HG03521 (cell line): ENCODE measurements around the gene TAPT1.

Experiments used
- ATAC-seq: cut with Tn5 transposase; IDR thresholded peaks from one replicate; pipeline ENCODE4 v1.9.1; 2021; ENCODE audit warnings: mild to moderate bottlenecking, moderate library complexity; ENCODE audit not compliant: unreplicated experiment

The TAPT1 gene

DNA sequence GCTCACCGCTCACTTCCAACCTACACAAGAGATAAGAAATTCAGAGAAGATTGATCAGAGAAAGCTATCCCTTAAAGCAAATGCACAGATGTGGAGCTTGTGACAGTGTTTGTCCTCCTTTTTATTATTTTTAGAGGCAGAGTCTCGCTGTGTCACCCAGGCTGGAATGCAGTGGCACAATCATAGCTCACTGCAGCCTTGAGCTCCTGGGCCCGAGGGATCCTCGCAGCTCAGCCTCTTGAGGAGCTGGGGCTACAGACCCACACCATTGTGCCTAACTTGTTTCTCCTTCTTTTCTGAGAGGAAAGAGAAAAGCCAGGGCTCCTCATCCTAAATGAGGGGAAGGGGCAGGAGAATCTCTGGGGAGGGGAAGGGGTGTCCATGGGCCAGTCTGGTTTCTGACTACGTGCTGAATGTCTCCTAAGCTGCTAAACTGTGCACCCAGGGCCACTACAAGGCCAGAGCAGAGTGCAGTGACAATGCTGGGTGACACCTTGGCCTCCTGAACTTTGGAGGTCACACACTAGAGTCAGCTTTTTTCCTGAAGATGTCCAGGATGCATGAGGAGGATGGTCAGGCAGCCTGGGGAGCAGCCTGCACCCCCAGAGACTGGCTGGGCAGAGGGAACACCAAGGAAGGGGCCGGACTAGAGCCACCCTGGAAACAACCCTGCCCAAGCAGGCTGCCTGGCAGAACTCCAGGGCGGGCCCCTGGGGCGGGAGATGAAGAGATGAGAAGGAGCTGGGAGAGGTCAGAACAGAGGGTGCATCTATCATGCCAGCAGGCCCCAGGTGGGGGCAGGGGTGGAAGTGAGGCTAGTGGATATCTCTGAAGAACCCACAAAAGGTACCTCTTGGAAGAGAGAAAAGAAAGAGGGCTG lies 87.0 kb downstream of the TAPT1 start:
- ATAC-seq, result no peak

DNA sequence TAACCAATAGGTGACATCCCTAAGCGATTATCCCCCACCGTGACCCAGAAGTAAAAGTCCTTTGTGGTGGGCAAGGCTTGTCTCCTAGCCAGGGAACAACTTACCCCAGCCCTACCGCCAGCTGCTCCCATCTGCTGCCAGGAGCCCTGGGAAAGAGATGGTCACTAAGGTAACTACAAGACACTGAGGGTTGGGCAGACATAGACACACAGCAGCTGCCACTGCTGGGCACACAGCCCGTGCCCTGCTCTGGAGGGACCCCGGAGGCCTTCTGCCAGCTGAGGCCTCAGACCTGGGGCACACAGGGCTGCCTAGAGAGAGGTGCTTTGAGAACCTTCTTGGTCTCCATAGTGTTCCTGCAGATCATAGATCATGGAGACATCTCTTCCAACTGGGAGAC lies 89.4 kb downstream of the TAPT1 start:
- ATAC-seq, result no peak

DNA sequence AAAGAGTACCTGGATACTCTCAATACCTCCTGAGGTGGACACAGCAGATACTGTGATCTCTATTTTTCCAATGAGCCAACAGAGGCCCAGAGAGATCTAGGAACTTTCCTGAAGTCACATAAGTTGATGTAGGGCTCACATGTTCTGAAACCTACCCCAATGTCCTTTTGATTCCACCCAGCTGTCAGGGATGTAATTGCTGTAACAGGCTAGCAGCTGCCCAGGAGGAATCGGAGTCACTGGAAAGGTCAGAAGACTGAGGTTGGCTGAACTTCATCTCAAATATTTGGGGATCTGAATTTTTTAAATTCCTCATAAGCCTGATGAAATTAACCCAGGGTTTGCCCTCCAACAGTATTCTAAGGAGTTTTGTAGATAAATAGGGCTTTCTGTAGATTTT lies 90.0 kb downstream of the TAPT1 start:
- no peak for ATAC-seq

DNA sequence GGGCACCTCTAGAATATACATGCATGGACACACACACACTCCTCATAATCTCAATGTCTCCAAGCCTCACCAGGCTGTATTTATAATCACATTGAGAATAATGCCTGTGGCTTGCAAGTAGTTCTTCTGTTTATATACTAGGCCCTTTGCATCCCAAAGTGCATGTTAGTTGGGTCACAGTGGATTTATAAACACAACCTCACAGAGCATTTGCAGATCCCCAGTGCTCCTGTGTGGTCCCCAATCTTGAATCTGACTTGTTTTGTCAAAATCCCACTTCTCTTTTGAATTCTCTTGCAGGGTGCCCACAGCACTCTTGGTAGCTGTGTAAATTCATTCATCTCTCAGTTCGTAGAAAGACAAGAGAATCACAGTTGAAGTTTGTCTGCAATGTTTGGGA lies 92.9 kb downstream of the TAPT1 start:
- no peak for ATAC-seq

DNA sequence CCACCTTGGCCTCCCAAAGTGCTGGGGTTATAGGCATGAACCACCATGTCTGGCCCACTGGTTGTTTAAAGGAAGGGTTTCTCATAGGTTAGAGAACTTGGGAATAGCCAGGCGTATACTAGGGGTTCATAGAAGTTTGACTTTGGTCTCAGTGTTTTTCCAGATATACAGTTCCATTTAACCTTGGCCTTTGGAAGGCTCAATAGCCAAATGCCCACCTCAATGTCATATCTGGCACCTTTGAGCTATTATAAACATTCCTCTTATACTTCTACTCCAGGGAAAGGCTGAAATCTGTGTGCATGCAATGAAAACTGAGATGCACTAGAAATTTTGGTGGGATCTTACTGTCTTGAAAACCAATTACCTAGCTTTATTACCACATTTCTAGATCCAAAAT lies 95.0 kb downstream of the TAPT1 start:
- no peak for ATAC-seq

DNA sequence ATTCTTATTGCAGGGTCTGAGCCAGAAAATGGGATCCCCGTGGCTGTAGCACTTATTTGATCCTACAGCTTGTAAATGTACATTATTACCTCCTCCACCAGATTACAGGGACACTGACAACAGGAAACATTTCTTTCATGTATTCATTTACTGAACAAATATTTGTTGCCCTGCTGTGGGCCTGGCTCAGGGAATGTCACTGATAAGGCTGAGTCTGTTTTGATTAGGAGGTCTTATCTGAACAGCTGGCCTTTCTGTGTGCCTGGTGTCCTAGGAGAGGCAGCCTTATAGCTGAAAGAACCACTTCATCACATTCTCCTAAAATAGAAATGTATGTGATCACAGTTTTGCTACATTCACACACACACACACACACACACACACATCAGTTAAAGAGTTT lies 96.9 kb downstream of the TAPT1 start:
- no peak for ATAC-seq

DNA sequence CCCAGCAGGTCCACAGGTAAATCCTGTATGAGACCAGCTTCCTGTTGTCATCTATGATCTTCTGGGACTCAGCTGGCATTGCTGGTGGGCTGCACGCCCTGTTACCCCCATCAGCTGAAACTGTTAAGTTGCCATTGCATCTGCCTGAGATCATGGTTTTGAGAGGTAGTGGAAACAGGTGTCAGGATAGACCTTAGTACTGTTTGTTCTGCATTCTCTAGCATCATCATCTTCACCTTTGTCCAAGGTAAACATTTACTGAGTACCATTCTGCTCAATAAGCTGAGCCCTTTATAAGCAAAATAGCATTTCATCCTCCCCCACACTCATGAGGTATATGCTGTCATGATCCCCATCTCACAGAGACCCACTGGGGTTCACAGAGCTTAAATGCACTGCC lies 99.6 kb downstream of the TAPT1 start:
- ATAC-seq, result no peak

DNA sequence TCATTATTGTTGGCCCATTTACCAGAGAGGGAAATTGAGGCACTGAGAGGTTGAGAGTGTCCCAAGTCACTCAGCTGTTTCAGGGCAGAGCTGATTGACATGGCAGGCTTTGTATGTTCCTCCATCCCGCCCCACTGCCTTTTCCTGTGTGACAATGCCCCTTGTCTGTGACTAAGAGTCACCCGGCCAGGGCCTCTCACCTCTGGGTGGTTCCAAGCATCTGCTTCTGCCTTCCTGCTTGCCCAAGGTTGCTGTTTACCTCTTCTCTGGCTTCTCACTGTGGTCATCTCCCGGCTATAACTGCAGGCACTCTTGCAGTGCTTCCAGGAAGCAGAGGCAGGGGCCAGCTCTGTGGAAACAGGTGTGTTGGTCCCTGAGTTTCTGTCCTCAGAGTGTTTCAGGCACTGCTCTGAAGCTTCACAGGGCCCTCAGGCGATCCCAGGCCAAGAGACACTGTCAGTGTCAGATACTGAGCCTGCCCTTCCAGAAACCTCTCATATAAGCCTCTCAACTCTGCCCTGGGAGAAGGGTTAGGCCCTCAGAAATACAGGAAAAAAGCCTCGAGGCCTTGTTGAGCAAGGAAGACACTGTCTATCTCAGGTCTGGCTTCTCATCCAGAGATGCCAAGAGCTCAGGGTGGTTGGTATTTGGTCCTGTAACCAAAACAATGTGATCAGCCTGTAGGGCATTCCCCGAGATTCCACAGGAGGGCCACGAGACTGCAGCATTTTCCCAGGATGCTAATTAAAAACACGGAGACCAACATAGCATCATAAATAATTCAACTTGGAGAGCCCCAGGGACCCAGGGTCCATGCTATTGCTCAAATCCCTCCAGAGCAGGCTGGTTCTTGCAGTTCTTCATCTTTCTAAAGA lies 100.5 kb downstream of the TAPT1 start:
- no peak for ATAC-seq

DNA sequence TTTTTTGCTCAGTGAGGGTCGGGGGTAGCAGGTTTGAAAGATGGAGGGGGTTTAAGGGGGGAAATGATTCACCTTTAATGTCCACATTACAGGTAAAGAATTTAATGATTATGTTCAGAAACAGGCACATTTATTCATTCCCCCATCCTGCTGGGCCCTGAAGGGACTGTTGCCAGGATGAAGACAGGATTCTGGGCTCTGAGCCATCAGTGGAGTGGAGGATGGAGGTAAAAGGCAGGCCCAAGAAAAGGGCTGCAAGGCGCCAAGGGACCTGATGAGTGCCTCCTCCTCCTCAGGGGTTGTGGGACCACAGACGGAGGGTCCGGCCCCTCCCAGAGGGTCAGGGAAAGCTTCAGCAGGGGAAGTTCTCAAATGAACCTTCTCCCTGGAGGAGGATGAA lies 102.0 kb downstream of the TAPT1 start:
- ATAC-seq, result no peak

DNA sequence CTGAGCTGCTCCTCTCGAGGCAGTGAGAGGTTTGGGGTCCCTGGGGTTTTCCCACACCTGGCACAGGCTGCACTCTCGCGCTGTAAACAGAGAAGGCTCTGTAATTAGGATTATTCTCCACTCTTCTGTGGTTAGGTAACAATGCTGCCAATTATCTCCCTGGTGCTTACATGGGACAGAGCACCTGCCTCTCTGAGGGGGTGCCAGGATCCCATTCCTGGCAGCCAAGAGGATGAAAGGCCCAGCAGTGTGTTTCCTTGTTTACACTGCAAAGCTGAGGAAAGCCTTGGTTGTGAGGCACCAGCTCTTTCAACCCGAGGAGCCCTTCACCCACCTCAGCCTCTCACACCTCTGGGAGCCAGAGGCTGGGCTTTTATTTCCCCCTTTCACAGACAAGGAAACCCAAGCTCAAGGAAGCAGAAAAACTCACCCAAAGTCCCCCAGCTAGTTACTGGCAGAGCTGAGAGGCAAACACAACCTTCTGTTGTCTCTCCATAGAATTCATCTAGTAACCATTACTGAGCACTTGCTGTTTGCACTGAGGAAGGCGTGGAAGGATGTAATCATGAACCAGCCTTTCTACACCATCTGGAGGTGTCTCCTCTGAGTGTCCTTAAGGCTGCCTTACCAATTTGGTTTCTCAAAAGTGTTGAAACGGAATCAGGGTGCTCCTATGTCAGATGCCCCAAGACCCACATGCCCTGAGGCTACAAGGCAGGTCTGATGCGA lies 102.8 kb downstream of the TAPT1 start:
- ATAC-seq, result no peak

DNA sequence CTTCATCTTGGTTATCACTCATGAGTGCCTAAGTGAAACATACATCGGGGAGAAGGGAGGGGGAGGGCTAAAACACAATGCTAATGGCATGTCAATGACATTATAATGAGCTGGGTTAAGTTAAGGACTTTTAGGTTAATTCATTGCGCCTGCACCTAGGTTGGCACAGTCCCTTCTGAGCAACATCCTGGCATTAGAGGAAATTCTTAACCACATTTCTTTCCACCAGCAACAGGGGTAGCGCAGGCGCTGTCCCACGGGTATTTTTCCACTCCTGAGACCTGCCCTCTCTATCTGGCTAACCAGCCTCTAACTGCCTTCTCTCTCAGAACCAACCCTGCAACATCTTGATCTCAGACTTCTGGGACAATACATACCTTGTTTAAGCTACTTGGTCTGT lies 103.5 kb downstream of the TAPT1 start:
- ATAC-seq, result no peak

DNA sequence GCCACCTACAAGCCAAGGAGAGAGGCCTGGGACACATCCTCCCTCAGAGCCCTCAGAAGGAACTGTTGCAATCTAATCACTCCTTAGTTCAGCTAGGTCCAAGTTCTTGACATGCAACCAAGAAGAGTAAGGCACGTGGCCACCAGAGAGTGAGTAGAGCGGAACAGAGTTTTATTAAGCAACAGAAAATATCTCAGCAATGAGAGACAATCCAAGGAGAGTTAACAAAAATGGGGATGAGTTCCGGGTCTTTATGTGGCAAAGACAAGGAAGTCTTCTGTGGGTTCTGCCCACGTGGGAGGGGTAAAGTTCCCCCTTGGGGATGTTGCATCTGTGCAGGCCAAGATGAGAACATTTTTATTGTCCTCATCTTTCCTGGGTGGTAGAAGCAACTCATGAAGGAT lies 104.0 kb downstream of the TAPT1 start:
- ATAC-seq, result no peak

DNA sequence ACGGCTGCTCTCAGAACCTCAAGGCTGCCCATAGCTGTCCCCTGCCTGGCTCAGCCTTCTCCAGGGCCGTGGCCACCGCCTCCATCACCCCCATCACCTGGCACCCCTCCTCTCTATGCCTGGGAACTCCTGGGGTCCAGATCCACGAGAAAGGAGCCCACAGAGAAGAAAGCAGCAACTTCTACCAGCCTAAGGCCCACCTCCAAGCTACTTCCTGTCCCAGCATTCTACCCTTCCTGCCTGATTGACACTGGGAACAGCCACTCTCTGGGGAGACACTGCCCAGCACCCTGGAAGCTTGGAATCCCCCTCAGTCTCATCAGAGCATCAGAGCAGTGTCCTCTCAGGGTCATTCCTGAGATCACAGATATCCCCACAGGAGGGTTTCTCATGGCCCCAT lies 105.6 kb downstream of the TAPT1 start:
- no peak for ATAC-seq

DNA sequence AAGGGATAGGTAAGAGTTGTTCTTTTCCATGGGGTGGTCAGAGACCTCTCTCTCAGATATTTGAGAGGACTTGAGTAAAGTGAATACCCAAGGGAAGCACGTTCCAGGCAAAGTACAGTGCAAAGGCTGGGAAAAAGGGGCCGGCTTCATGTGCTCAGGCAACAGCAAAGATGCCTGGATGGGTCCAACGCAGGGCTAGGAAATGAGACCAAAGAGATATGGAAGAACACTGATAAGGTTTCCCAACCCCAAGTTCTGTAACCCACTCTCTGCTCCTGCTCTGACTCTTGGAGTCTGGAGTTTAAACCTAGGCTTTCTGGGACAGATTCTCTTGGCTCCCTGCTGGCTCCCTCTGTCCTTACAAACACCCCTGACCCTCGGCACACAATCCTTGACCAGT lies 106.3 kb downstream of the TAPT1 start:
- no peak for ATAC-seq

DNA sequence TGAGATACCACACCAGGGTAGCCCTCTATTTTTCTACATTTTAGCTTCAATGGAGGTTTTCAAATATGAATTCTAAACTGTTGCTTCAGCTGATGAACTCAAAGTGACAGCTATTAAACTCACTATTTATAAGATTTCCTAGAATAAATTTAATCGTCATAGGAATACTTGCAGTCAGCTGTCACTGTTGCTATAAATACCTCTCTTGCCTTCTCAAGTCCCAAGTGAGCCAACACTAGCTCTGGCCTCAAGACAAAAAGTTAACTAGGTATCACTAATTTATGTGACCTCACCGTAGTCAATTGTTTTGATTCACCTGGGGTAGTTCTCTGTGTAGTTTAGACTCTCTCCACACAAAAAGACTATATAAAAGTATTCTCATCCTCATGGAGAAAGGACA lies 108.2 kb downstream of the TAPT1 start:
- ATAC-seq, result no peak

DNA sequence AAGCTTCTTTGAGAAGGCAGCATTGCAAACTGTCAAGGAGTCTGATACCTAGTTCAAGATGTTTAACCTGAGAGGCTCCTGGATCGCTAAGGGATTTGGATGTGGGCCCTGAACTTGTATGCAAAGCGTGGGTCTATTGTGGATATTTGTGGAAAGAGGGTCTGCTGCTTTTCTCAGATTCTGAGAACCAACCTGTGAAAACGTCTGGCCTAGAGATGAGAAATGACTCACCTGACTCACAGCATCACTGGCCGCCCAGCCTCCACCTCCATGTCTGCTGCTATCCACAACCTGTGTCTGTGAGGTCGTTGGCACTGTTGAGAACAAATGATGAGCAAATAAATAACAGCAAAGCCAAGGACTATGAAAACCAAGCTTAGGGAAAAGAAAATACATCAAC lies 109.1 kb downstream of the TAPT1 start:
- ATAC-seq, result no peak

DNA sequence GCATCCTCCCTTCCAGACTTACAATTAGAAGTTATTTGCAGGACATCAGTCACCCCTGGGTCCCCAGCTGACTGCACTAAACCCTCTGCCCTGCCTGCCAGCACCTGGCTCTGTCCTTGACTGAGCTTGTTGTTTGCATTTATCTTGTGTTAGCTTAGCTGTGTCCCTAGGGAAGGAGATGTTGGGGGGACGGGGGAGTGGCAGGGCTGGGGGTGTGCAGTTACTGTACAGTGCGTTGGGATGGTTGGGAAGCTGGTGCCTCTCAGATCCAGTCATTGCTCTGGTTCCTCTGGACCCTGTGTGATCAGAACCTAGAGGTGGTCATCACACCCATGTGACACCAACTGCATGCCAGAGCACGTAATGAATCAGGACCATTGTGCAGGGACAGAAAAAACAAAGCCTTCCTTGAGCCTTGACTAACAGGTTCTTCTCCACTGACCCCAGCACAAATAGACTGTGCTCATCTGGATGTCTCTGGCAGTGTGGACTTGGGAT lies 109.7 kb downstream of the TAPT1 start:
- no peak for ATAC-seq

DNA sequence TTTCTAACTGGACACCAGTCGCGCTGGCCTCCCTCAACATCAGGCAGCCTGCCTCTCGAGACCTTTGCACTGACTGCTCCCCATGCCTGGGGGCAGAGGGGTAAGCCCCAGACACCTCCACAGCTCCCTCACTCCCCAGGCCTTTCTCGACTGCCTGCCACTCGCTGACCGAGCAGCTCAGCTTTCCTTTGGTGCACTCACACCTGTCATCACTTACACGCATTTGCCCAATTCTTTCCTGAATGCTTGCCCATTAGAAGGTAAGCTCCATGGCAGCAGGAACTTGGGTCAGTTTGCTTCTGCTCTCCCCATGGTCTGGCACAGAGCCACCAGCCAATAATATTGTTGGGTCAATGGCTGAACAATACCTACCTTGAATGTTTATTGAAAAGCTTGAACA lies 110.3 kb downstream of the TAPT1 start:
- no peak for ATAC-seq

DNA sequence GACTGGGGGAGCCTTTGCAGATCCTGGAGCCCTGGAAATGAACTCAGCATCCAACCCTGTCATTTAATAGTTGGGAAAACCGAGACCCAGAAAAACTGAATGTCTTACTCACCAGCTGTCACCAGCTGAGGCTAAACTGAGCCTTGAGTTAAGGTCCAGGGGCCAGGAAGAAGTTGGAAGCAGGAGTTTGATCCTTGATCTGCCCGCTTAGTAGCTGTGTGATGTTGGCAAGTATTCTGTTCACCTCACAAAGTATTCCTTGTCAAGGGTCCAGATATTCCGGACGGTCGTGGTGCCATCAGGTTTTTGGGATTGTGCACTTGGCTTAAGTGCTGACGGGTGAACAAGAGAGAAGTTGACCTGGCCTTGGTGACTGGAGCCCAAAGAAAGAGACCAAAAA lies 111.7 kb downstream of the TAPT1 start:
- no peak for ATAC-seq

DNA sequence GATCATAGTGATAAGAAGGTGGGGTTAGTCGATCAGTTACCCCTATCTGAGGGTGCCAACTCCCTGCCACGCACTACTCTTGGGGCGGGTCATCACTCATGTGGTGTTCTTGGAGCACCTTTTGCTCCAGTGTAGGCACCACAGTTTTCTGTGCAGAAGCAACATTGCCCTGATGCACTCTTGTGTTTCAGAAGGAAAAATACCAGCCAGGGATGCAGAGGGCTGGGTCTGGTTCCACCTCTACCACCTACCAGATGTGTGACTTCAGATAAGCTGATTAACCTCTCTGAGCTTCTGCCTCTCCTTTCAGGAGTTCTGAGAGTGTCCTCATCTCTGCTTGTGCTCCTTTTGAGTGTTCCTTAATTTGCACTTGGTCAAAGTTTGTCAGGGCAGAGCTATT lies 112.5 kb downstream of the TAPT1 start:
- ATAC-seq, result no peak

DNA sequence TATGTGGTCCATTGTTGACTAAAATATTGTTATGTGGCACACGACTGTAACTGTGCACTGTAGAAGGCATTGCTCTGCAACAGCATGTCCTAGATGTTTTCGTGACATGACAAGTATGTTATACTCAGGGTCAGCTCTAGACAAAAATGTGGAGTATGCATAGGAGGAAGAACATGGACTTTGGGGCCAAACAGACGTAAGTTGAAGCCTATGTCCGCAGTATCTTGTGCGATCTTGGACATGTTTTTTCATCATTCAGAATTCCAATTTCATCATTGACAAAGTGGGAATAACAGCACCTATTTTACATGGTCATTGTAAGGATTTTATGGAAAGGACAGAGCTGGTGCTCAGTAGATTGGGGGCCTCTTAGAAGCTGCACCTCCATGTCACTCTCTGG lies 114.7 kb downstream of the TAPT1 start:
- ATAC-seq, result no peak
